ENCODE data around the gene COL9A2.

DNA sequence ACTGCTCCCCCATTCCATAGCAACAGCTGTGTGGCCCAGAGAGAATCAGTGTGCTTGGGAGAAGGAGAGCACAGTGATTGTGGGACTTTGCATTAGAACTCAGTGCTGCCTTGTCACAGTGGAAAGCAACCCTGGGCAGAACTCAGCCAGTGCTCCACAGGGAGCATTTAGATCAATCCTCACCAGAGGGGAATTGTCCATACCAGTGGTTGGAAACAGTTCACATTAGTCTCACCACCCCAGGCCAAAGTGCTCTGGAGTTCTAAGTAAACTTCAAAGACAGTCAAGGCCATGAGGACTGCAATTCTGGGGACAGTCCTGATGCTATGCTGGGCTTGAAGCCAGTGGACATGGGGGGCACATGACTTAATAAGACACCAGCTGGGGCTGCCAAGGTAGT, 43.5 kb upstream of the COL9A2 start:
- TF ChIP-seq, protein P1, sequence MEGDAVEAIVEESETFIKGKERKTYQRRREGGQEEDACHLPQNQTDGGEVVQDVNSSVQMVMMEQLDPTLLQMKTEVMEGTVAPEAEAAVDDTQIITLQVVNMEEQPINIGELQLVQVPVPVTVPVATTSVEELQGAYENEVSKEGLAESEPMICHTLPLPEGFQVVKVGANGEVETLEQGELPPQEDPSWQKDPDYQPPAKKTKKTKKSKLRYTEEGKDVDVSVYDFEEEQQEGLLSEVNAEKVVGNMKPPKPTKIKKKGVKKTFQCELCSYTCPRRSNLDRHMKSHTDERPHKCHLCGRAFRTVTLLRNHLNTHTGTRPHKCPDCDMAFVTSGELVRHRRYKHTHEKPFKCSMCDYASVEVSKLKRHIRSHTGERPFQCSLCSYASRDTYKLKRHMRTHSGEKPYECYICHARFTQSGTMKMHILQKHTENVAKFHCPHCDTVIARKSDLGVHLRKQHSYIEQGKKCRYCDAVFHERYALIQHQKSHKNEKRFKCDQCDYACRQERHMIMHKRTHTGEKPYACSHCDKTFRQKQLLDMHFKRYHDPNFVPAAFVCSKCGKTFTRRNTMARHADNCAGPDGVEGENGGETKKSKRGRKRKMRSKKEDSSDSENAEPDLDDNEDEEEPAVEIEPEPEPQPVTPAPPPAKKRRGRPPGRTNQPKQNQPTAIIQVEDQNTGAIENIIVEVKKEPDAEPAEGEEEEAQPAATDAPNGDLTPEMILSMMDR (conservative IDR thresholded peaks at IDR 0.05) = no peak
- no peak for TF ChIP-seq EZH2 (IDR thresholded peaks at IDR 0.05; ENCODE audit: low read depth)

Data from PC-9 (cell line).